Stimulated activated CD4-positive, alpha-beta T cell treated with anti-CD3 and anti-CD28 coated beads, Interleukin-4, amount 100 ng/mL, for 1 hour (primary cell): ENCODE data around the gene UVSSA.
"Not testable (repeated sequence)": the region's sequence is repeated elsewhere in the genome, so short reads cannot be mapped to it uniquely, and the experiment has no call there.

ENCODE experiments used
- DNase-seq: peaks from one replicate; pipeline ENCODE4 v3.0.0-alpha.2; 2020

UVSSA gene

GRCh38 chr4:1379351-1379781 is 32.4 kb downstream of the UVSSA start:
- no peak for DNase-seq

DNA sequence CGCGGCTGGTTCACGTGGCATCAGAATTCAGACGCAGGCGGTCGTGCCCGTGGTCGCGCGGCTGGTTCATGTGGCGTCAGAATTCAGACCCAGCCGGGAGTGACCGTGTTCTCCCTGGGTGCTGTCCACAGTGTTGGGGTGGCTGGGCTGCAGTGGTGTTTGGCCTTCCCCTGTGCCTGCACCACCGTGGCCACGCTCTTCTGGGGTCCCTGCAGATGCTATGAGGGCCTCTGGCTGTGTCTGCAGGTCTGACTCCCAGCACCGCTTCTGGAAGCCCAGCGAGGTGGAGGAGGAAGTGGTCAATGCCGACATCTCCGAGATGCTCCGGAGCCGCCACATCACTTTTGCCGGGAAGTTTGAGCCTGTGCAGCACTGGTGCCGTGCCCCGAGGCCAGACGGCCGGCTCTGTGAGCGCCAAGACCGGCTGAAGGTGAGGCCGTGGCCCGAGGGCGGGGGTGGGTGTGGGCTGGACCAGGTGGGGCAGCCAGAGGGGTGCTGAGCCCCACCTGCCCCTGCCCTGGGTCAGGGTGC is 32.9 kb downstream of the UVSSA start:
- DNase-seq: no peak

DNA sequence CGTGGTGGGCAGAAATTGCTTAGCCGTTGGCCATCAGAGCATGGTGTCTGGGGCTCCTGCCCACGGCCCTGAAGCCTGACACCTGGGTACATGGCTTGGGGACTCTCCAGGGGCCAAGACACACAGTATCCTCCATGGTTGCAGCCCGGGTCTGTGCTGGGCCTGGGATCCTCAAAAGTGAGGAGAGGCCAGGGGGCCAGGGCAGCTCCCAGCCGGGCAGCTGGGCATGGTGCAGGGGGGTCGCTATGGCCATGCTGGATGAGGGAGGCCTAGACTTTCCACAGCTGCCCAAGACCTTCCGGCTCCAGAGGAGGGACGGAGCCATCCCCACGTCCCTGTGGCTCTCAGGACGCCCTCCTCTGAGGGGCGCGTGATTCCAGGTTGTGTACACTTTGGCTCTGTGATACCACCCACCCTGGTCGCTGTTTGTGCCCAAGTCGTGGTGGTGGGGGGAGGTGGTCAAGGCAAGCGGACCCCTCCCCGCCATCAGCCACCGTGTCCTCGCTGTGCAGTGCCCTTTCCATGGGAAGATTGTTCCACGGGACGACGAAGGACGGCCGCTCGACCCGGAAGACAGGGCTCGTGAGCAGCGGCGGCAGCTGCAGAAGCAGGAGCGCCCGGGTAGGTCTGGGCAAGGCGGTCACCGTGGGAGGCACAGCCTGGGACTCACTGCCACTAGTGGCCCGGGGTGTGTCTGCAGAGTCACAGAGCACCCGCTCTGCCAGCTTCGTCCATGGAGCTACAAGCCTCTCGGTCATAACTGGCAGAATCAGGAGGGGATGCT is 33.6 kb downstream of the UVSSA start:
- DNase-seq: no peak

DNA sequence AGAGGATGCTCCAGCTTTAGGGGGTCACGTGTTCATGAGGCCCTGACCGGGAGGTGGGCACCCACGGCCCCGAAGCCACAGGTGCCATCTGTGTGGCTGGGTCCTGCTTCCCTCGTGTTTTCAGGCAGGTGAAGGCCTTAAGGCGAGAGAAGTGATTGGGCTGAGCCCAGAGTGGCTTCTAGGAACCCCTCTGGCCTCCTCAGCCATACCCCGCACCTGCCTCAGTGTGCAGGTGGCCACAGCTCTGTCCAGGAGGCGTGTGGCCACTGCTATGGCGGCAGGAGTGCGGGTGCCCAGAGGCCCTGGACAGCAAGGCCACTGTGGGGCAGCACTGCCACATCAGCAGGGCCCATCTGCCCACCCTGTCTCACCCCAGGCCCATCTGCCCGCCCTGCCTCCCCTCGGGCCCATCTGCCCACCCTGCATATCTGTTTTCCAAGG is 34.2 kb downstream of the UVSSA start:
- no peak for DNase-seq

- DNase-seq: no peak
These were observed 35.0 kb downstream of the UVSSA start for GRCh38 chr4:1381944-1382541.

DNA sequence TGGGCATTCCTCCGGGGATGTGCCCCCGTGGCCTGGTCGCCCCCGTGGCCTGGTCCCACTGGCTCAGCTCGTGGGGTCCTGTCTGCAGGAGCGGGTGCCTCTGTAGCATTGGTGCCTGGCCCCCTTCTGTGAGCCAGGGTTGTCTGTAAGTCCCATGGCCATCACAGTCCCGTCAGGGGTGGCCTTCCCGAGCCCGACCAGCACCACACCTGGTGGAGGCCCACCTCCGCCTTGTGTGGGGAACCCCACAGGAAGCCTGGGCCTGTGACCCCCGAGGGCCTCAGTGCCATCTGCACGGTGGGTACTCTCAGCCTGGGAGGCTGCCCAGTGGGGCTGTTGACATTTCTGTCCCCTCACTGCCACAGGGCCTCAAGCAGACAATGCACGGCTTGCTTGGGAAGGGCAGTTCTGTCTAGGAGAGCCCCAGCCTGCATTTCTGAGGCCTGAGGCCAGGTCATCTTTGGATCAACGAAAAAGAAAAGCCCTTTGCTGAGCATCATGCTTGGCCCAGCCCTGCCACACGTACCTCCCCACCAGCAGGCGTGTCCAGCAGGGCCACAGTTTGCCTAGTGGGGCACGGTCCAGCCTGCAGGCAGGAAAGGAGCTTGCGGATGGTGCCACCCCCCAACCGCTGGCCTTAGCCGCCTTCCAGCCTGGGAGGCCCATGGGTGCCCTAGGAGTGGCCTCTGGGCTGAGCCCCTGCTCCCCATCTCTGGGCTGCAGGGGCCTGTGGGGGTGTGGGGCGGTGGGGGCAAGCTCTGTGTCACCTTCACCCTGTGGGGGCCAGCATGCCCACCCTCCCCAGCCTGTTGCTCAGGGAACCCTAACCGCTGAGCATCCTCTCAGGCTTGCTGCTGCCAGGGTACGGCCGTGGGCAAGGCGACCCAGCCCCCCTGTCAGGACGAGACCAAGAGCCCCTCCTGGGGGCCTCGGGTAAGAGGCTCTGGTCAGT is 36.0 kb downstream of the UVSSA start:
- DNase-seq: no peak

DNA sequence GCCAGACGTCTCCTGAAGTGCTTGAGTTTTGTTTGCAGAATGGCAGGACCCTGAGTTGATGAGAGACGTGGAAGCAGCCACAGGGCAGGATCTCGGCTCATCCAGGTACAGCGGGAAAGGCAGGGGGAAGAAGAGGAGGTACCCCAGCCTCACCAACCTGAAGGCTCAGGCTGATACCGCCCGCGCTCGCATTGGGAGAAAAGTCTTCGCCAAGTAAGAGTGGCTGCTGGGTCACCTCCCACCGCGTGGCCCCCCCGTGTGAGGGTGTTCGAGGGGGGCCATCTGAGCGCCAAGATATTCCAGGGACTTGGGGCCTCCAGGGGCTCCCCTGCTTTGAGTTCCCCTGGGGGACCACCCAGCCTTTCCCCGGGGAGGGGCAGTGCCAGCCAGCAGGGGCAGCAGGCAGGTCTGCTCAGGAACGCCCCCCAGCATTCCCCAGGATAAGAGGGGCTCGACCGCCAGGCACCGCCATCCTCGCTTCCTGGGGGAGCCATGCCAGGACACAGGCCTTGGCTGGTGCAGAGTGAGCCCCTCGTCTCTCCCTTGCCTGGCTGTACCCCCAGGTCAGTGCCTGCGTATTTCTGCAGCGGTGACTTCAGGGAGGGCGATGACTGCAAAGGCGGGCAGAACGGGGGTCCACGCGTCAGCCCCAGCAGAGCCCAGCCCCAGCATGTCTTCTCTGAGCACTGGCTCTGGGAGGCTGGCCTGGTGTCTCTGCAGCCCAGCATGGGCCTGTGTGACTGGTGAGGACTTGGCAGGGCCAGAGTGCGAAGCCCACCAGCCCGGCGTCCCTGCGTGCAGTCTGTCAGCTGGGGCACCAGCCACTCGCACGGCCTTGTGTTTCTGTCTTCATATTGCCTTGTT is 37.0 kb downstream of the UVSSA start:
- DNase-seq: no peak

DNA sequence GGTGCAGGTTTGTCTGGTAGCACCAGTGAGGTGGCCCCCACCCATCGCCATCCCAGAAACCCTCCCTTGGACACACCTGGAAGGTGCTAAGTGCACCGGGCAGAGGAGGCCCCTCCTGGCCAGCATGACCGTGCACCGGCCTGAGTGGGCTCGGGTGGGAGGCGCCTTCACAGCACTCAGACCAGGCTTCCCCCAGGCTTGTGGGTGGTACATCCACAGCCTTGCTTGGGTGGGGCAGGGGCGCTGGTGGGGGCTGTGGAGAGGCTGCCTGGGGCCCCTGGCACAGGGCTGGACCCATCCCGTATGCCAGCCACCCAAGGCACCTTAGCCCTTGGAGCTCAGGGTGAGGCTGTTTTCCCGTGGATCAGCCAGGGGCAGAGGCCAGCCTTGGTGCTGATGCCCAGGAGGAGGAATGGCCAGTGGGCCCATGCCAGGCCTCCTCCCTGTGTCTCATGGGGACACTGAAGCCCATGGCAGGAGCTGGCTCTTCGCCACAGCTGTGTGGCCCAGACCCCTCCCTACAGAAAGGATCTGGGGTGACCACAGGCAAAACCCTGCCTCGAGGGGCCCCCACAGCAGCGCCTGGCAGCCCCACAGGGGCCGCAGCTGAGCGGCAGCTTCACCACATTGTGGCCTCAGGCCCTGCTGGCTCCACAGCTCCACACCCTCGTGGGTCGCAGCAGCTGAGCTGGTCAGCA is 37.8 kb downstream of the UVSSA start:
- no peak for DNase-seq

DNA sequence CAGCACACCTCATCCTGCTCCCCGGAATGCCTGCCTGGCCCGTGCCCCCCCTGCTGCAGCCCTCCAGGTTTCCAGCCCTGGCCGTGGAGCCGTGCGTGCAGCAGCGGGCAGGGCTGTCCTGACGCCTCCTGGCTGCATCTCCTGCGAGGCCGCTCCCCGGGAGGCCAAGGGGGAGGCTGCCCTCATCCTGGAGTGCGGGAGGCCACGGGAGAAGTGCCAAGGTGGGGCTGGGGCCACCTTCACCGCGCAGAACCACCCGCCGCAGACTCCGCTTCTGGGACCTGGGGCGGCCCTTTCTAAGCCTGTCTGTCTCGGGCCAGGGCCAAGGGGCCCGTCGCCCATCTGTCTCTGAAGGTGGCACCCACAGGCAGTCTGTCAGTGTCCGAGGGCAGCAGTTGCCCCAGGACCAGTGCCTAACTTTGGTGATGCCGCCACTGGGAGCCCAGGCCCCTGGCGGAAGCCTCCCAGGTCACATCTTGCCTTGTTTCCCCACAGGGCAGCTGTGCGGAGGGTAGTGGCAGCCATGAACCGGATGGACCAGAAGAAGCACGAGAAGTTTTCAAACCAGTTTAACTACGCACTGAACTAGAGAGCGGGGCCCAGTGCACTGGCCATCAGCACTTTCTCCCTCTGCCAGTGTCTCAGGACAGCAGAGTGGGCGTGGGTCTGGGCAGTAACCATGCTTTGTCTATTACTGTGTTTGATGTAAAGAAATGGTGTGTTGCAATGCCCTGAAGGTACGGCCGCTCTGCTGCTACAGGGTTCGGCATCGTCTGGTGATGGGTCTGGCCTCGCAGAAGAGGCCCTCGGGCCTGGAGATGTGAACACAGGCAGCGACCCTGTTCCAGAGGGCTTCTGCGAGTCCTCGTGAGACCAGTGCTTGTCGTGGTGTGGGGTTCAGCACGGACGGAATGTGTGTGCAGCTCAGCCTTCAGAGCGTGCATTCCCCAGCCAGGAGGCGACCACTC is 38.6 kb downstream of the UVSSA start:
- DNase-seq: no peak

DNA sequence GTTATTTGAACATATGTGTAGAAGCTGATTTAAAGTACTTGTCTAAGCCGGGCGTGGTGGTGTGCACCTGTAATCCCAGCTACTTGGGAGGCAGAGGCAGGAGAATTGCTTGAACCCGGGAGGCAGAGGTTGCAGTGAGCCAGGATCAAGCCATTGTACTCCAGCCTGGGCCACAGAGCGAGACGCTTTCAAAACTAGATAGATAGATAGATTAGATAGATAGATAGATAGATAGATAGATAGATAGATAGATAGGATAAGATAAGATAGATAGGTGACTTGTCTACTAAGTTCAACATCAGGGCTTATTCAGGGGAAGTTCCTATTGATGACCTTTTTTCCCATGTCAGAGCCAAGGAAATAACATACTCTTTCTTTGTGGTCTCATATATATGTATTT is 46.4 kb downstream of the UVSSA start:
- not testable (repeated sequence) for DNase-seq

- no peak for DNase-seq
These were observed 46.9 kb downstream of the UVSSA start for GRCh38 chr4:1393866-1394265.

DNA sequence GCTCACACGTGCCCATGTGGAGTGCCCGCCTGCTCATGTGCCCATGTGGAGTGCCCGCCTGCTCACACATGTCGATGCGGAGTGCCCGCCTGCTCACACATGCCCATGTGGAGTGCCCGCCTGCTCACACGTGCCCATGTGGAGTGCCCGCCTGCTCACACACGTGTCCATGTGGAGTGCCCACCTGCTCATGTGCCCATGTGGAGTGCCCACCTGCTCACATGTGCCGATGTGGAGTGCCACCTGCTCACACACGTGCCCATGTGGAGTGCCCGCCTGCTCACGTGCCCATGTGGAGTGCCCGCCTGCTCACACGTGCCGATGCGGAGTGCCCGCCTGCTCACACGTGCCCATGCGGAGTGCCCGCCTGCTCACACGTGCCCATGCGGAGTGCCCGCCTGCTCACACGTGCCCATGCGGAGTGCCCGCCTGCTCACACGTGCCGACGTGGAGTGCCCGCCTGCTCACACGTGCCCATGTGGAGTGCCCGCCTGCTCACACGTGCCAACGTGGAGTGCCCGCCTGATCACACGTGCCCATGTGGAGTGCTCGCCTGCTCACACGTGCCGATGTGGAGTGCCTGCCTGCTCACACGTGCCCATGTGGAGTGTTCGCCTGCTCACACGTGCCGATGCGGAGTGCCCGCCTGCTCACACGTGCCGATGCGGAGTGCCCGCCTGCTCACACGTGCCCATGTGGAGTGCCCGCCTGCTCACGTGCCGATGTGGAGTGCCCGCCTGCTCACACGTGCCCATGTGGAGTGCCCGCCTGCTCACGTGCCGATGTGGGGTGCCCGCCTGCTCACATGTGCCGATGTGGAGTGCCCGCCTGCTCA is 47.8 kb downstream of the UVSSA start:
- DNase-seq: not testable (repeated sequence)

GRCh38 chr4:1395389-1395820 is 48.4 kb downstream of the UVSSA start:
- DNase-seq: not testable (repeated sequence)

- DNase-seq: no peak
These were observed 49.2 kb downstream of the UVSSA start for GRCh38 chr4:1395941-1396805.

DNA sequence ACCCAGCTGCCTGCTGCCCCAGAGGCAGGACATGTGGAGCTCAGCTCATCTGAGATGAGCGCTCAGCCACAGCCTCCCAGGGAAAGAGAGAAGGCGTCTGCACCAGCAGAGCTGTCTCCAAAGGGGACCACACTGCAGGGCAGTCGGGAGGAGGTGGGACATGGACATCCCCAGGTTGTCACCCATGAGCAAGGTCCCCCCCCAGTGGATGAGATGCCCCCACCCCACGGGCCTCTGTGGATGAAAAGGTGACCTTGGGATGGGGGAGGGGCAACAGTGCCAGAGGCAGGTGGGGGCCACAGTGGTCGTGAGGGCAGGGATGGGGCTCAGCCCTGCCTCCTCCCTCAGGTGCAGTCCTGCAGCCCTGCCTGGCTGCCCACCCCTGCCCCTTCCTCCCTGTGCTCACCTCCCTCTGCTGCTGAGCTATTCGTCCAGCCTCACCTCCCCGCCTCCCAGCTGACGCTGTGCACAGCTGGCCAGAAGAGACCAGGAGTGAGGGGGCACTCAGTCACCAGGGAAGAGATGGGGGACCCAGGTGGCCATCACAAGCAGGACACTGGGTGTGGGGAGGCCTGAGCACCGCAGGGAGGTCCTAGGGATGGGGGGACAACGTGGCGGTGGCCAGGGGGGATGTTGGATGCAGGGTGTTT is 49.9 kb downstream of the UVSSA start:
- DNase-seq: no peak

DNA sequence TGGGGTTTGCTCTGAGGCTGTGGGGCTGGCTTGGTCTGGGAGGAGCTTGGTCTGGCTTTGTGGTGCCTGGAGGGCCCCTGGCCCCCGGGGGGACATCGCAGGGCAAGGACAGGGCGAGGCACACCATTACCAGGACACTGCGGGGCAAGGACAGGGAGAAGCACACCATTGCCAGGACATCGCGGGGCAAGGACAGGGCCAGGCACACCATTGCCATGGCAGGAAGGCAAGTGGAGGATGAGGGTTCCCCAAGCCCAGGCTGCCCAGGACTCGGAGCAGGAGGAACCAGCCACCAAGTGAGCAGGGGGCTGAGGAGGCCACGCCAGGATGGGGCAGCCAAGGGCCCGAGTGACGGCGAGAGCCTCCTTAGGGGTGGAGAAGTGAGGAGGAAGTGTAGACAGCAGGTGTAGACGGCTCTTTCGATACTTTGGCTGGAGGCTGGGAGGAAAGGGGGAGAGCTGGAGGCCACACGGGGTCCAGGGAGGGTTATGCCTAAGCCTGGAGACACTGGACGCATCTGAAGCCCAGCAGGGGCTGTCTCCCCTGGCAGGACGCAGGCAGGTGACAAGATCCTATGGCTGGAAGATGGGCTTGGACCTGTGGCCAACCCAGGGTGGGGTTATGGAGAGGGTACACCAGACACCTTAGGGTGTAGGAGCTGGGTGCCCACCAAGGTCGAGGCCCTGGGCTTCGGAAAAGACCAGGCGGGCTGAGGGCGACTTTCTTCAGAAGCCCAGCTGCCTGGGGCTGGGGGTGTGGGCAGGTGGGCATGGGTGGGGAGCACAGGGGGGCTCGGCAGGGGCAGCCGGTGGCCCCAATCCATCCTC is 51.9 kb downstream of the UVSSA start:
- DNase-seq: no peak
